HepG2 (cell line): Measurements from ENCODE around the gene METTL25. TPM values are rescaled to one million over a fixed set of nuclear protein-coding genes. Genes with fewer than 3 reads are reported as not detected.

ENCODE experiments used
- ARID3A ChIP-seq: IDR thresholded peaks from 2 replicates; pipeline ENCODE4 v1.6.1; 2012; ENCODE audit warnings: low read depth, low read length, improper control_type of control experiment
- BRD4 ChIP-seq: sonication (generic); formaldehyde crosslinking; IDR thresholded peaks from 2 replicates; pipeline ENCODE4 v1.4.0; 2020; ENCODE audit warnings: missing genetic modification reagents
- CEBPZ ChIP-seq: IDR thresholded peaks from 2 replicates; pipeline ENCODE4 v1.6.1; 2012; ENCODE audit warnings: low read length, improper control_type of control experiment
- FOXA3 ChIP-seq: IDR thresholded peaks from 2 replicates; pipeline ENCODE4 v1.6.1; 2016; ENCODE audit warnings: missing genetic modification reagents, missing compliant biosample characterization
- HNF1B ChIP-seq: sonication (generic); formaldehyde crosslinking; IDR thresholded peaks from 2 replicates; pipeline ENCODE4 v1.5.1; 2020; ENCODE audit warnings: mild to moderate bottlenecking, moderate library complexity, missing genetic modification reagents
- HNRNPUL1 ChIP-seq: fragments of 200-400 bp; formaldehyde crosslinking; IDR thresholded peaks from 2 replicates; pipeline ENCODE4 v1.6.1; 2017; ENCODE audit warnings: low read depth, mild to moderate bottlenecking, low read length, moderate library complexity
- IKZF1 ChIP-seq: fragments of 450-650 bp; IDR thresholded peaks from 2 replicates; pipeline ENCODE4 v1.7.1; 2016
- MAFG ChIP-seq: sonication (generic); formaldehyde crosslinking; IDR thresholded peaks from 2 replicates; pipeline ENCODE4 v1.5.1; 2020; ENCODE audit warnings: mild to moderate bottlenecking, missing genetic modification reagents
- MXD4 ChIP-seq: IDR thresholded peaks from 2 replicates; pipeline ENCODE4 v1.6.1; 2016; ENCODE audit warnings: mild to moderate bottlenecking, missing biosample characterization, missing genetic modification reagents
- ONECUT2 ChIP-seq: sonication (generic); formaldehyde crosslinking; IDR thresholded peaks from 2 replicates; pipeline ENCODE4 v1.4.0; 2020; ENCODE audit warnings: missing genetic modification reagents
- ZBTB49 ChIP-seq: sonication (generic); formaldehyde crosslinking; IDR thresholded peaks from 2 replicates; pipeline ENCODE4 v1.4.0; 2020; ENCODE audit warnings: missing genetic modification reagents, borderline replicate concordance
- ZNF17 ChIP-seq: sonication (generic); formaldehyde crosslinking; IDR thresholded peaks from 2 replicates; pipeline ENCODE4 v1.5.0; 2020; ENCODE audit warnings: mild to moderate bottlenecking, missing genetic modification reagents
- ZNF20 ChIP-seq: sonication (generic); formaldehyde crosslinking; IDR thresholded peaks from 2 replicates; pipeline ENCODE4 v1.4.0; 2020; ENCODE audit warnings: mild to moderate bottlenecking, moderate library complexity, missing genetic modification reagents
- ZNF3 ChIP-seq: IDR thresholded peaks from 2 replicates; pipeline ENCODE4 v1.7.0; 2017; ENCODE audit warnings: inconsistent platforms
- ZNF326 ChIP-seq: sonication (generic); formaldehyde crosslinking; IDR thresholded peaks from 2 replicates; pipeline ENCODE4 v1.4.0; 2020; ENCODE audit warnings: missing genetic modification reagents, borderline replicate concordance
- ZNF337 ChIP-seq: sonication (generic); formaldehyde crosslinking; IDR thresholded peaks from 2 replicates; pipeline ENCODE4 v1.5.1; 2020; ENCODE audit warnings: missing genetic modification reagents, low read depth, mild to moderate bottlenecking, borderline replicate concordance
- ZNF572 ChIP-seq: sonication (generic); formaldehyde crosslinking; IDR thresholded peaks from 2 replicates; pipeline ENCODE4 v1.5.1; 2020; ENCODE audit warnings: mild to moderate bottlenecking, missing genetic modification reagents
- ZNF709 ChIP-seq: sonication (generic); formaldehyde crosslinking; IDR thresholded peaks from 2 replicates; pipeline ENCODE4 v1.5.0; 2020; ENCODE audit warnings: mild to moderate bottlenecking, missing genetic modification reagents
- ZNF75D ChIP-seq: sonication (generic); formaldehyde crosslinking; IDR thresholded peaks from 2 replicates; pipeline ENCODE4 v1.8.1; 2023; ENCODE audit warnings: missing genetic modification reagents, mild to moderate bottlenecking, borderline replicate concordance
- ZNF841 ChIP-seq: sonication (generic); formaldehyde crosslinking; IDR thresholded peaks from 2 replicates; pipeline ENCODE4 v1.8.1; 2023; ENCODE audit warnings: missing genetic modification reagents, borderline replicate concordance
- polyA plus RNA-seq, 8 experiments: library from polyadenylated mRNA; depleted of rRNA in 3 of 8; stranded (reverse) in 7 of 8; unstranded in 1 of 8; fragments of >200 nt; fragmentation: Illumina TruSeq in 4 of 8; extraction: Trizol in 4 of 8; gene quantifications; 2 replicates each; pipeline versions ENCODE4 v1.2.1 to v1.2.3, GENCODE V29; 2011 to 2016; ENCODE audit warnings: low read depth in 4 of 8, missing spikeins in 1 of 8, mixed read lengths in 1 of 8; ENCODE audit not compliant: insufficient read depth in 1 of 8
- total RNA-seq, 5 experiments: library from RNA; depleted of rRNA; stranded (reverse); fragments of >200 nt; fragmentation: Illumina TruSeq; extraction: Trizol; gene quantifications; 2 replicates each; pipeline ENCODE4 v1.2.3, GENCODE V29; 2016; ENCODE audit warnings: low read depth in 1 of 5

Gene METTL25
- total and polyA plus RNA-seq, 2 of the 13 experiments (the other 11 are each of a cell fraction or from before 2014, with no cell fraction given): 2.2 to 7.8 TPM

- TF ChIP-seq ZBTB49 (CRISPR knock-in tag) (peak; percentile 62; the same call in 1 of the 2 replicates), ARID3A (peak; percentile 75), HNF1B (CRISPR knock-in tag) (peak; percentile 96), ZNF709 (CRISPR knock-in tag) (peak; percentile 85; the same call in 1 of the 2 replicates), ZNF3 (no peak; the same call in 1 of the 2 replicates), ZNF572 (CRISPR knock-in tag) (peak; percentile 55; the same call in 1 of the 2 replicates), IKZF1 (no peak), CEBPZ (no peak), ZNF326 (no peak), BRD4 (CRISPR knock-in tag) (peak; percentile 97), ZNF337 (CRISPR knock-in tag) (no peak), ONECUT2 (CRISPR knock-in tag) (0 out of 2 replicates have a peak, but pooled peaks have one; percentile 32), ZNF841 (no peak), ZNF75D (CRISPR knock-in tag) (no peak), MAFG (no peak), ZNF17 (CRISPR knock-in tag) (no peak), FOXA3 (peak; percentile 87), HNRNPUL1 (no peak), MXD4 (CRISPR knock-in tag) (0 out of 2 replicates have a peak, but pooled peaks have one; percentile 68), ZNF20 (CRISPR knock-in tag) (no peak)
These were observed at the start of gene METTL25, which contains the start of gene CCDC59 (continued) for GRCh38 chr12:82358200-82359114.
